Rectal smooth muscle tissue (tissue), 1 donor: ENCODE data around the gene POLD1.
"Not testable (repeated sequence)": the region's sequence is repeated elsewhere in the genome, so short reads cannot be mapped to it uniquely, and the experiment has no call there.

ENCODE experiments used
- H3K27ac ChIP-seq: one replicate; pipeline ENCODE4 v1.7.0; 2013; ENCODE audit warnings: low read depth, low read length, inconsistent platforms
- H3K27me3 ChIP-seq: one replicate; pipeline ENCODE4 v1.7.0; 2013; ENCODE audit warnings: low read length; ENCODE audit not compliant: control insufficient read depth, insufficient read depth
- H3K36me3 ChIP-seq: one replicate; pipeline ENCODE4 v1.7.0; 2013; ENCODE audit warnings: low read length; ENCODE audit not compliant: control insufficient read depth, insufficient read depth
- H3K4me1 ChIP-seq: one replicate; pipeline ENCODE4 v1.7.0; 2013; ENCODE audit warnings: low read length; ENCODE audit not compliant: control insufficient read depth, insufficient read depth
- H3K4me3 ChIP-seq: one replicate; pipeline ENCODE4 v1.7.0; 2013; ENCODE audit warnings: low read length
- H3K9ac ChIP-seq: one replicate; pipeline ENCODE4 v1.7.0; 2013; ENCODE audit warnings: low read length

The POLD1 gene

GRCh38 chr19:50430888-50431342, 46.8 kb downstream of the POLD1 start:
- Histone ChIP-seq H3K9ac (no peak overlapping the region), H3K4me3 (peak overlapping the region; percentile 75), H3K27me3 (peaks cover 9% of the 10 kb centered on the region), H3K4me1 (no peaks in the 10 kb centered on the region), H3K27ac (no peak overlapping the region), H3K36me3 (no peaks in the 10 kb centered on the region)

DNA sequence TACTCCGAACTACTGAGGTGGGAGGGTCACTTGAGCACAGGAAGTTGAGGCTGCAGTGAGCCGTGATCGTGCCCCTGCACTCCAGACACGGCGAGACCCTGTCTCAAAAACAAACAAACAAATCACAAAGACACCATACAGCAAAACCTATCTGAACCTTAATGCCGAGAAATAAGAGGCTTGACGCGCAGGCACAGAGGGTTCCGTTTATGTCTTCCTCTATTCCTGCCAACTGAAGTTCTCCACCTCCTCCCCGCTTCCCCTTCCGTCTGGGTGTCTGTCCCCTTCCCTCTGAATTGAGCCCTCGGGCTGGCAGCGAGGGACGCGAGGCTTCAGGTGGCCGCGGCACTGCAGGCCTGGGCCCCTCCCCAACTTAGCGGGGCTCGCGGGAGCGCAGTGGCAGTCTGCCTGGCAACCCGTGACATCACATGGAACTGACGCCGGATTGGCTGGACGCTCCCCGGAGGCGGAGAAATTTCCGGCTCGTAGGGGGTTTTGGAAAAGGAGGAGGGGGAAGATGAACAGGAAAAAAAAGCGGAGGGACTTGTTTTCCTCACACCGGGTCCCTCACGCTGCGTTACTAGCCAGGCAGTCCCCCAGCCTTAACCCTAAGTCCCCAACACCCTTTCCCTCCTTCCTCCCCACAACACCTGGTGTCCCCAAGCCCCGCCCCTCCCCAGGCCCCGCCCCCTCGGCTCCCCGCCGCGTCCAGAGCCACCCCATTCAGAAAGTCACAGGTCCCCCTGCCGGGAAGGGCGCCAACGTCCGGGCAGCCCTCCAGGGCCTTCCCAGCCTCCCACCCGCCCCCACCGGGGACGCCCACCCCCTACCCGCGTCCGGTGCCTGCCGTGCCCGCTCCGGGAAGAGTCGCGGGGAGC, 47.4 kb downstream of the POLD1 start:
- Histone ChIP-seq H3K4me3 (peak overlapping the region; percentile 75), H3K27me3 (peaks cover 9% of the 10 kb centered on the region), H3K27ac (no peak overlapping the region), H3K9ac (peak overlapping the region; percentile 45), H3K4me1 (no peaks in the 10 kb centered on the region), H3K36me3 (no peaks in the 10 kb centered on the region)

GRCh38 chr19:50432221-50433028, 48.3 kb downstream of the POLD1 start, which contains the start of gene MYBPC2:
TSS of gene MYBPC2 (plus strand) at chr19:50432892. CDS start at chr19:50432954, 62 bp downstream.
- H3K27ac ChIP-seq, result no peak within 1 kb of the TSS

GRCh38 chr19:50433201-50434180, 49.3 kb downstream of the POLD1 start:
- H3K27ac ChIP-seq, result no peak overlapping the region
- no peaks in the 10 kb centered on the region for H3K36me3 ChIP-seq
- H3K27me3 ChIP-seq, result peaks cover 6% of the 10 kb centered on the region
- H3K4me3 ChIP-seq, result no peak overlapping the region
- no peak overlapping the region for H3K9ac ChIP-seq
- H3K4me1 ChIP-seq, result no peaks in the 10 kb centered on the region

More at GRCh38 chr19:50432221-50433028, 48.3 kb downstream of the POLD1 start, which contains the start of gene MYBPC2:
- H3K9ac ChIP-seq, result no peak within 1 kb of the TSS
- H3K4me1 ChIP-seq, result no peaks in the 10 kb centered on the region
- H3K27me3 ChIP-seq, result peaks cover 7% of the 10 kb centered on the region
- H3K36me3 ChIP-seq, result no peaks in the 10 kb centered on the region
- H3K4me3 ChIP-seq, result peak within 1 kb of the TSS; percentile 75

GRCh38 chr19:50434525-50434924, 50.4 kb downstream of the POLD1 start:
- H3K27me3 ChIP-seq, result peaks cover 6% of the 10 kb centered on the region
- no peak overlapping the region for H3K27ac ChIP-seq
- no peaks in the 10 kb centered on the region for H3K4me1 ChIP-seq
- no peaks in the 10 kb centered on the region for H3K36me3 ChIP-seq
- no peak overlapping the region for H3K4me3 ChIP-seq
- no peak overlapping the region for H3K9ac ChIP-seq

DNA sequence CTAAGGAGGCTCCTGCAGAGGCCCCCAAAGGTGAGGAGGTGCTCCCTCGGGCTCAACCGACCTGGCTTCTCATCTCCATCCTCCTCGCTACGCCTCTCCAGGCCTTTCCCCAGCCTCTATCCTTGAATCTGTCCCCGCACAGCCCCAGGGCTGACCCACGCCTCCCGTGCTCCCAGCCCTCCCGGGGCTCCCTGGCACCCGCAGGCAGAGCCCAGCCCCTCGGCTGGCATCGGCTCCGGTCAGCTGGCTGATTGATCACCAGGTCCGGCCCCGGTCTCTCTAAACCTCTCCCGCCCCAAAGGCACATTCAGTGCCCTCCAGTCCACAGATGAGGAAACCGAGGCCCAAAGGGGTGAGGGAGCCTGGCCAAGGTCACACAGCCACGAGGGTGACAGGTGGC, 51.1 kb downstream of the POLD1 start:
- H3K36me3 ChIP-seq, result no peaks in the 10 kb centered on the region
- H3K4me1 ChIP-seq, result no peaks in the 10 kb centered on the region
- no peak overlapping the region for H3K4me3 ChIP-seq
- no peak overlapping the region for H3K9ac ChIP-seq
- no peak overlapping the region for H3K27ac ChIP-seq
- H3K27me3 ChIP-seq, result peaks cover 6% of the 10 kb centered on the region

DNA sequence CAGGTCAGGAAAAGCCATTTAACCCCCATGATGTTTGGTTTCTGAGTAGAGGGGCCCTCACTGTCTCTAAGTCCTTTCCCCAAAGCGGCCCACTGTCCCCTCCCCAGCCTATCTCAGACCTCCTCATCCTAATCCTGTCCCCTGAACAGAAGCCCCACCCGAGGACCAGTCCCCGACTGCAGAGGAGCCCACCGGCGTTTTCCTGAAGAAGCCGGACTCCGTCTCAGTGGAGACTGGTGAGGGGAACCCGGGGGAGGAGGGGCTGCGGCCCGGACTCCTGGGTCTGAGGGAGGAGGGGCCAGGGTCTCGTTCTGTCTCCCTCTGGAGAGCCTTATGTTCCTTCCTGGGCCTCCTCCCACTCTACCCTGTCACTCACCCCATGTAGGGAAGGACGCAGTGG, 51.5 kb downstream of the POLD1 start:
- Histone ChIP-seq H3K9ac (no peak overlapping the region), H3K4me3 (no peak overlapping the region), H3K36me3 (no peaks in the 10 kb centered on the region), H3K4me1 (no peaks in the 10 kb centered on the region), H3K27me3 (peaks cover 6% of the 10 kb centered on the region), H3K27ac (no peak overlapping the region)

GRCh38 chr19:50437862-50438449, 53.8 kb downstream of the POLD1 start:
- no peak overlapping the region for H3K4me3 ChIP-seq
- no peaks in the 10 kb centered on the region for H3K36me3 ChIP-seq
- H3K27ac ChIP-seq, result no peak overlapping the region
- H3K4me1 ChIP-seq, result no peaks in the 10 kb centered on the region
- peaks cover under 1% of the 10 kb centered on the region for H3K27me3 ChIP-seq
- H3K9ac ChIP-seq, result no peak overlapping the region

GRCh38 chr19:50439130-50439529, 55.0 kb downstream of the POLD1 start:
- H3K4me3 ChIP-seq, H3K27ac ChIP-seq, H3K4me1 ChIP-seq, H3K9ac ChIP-seq, H3K36me3 ChIP-seq, H3K27me3 ChIP-seq: not testable (repeated sequence)

- Histone ChIP-seq H3K36me3 (no peaks in the 10 kb centered on the region), H3K27ac (no peak overlapping the region), H3K9ac (no peak overlapping the region), H3K27me3 (no peaks in the 10 kb centered on the region), H3K4me1 (no peaks in the 10 kb centered on the region), H3K4me3 (no peak overlapping the region)
These were observed 59.9 kb downstream of the POLD1 start for GRCh38 chr19:50444059-50444458.

DNA sequence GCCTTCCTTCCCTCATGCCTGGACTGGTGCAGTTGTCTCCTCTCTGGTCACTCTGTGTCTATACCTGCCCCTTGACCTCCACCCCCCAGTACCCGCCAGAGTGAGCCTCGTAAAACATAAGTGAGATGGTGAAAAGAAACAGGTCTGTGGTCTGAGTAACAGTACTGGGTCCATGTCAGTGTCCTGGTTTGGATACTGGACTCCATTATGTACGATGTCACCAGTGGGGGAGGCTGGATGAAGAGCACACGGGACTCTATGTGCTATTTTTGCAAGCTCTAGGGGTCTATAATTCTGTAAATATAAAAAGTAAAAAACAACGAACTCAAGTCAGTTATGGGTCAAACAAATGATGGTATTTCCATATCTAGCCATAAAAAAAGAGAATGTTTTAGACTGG, 62.9 kb downstream of the POLD1 start:
- Histone ChIP-seq H3K4me1 (no peaks in the 10 kb centered on the region), H3K4me3 (no peak overlapping the region), H3K27ac (no peak overlapping the region), H3K9ac (no peak overlapping the region), H3K36me3 (no peaks in the 10 kb centered on the region), H3K27me3 (no peaks in the 10 kb centered on the region)
